ENCODE measurements around the gene PBXIP1.

The PBXIP1 gene

DNA sequence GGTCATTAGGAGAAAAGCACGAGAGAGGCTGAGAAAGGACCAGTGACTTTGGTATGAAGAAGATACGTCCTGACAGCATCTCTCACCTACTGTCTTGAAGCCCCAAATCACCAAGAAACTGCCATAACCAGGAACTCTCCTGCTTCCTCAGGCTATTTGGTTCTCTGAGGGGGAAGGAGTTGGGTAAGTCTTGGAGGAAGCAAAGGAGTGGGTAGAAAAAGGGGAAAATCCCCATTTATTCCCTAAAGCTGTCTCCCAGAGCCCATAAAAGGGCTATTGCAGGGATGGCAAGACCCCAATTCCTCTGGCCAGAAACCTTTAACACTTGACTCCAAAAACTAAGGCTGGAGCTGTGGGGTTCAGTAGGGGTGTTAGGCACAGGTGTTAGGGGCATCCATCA is 2.1 kb upstream of the PBXIP1 start:
- Histone ChIP-seq H2BK120ac (ENCODE audit: low read depth, low read length) (no peak overlapping the region), H4K8ac (ENCODE audit: low read depth, low read length) (no peak overlapping the region), H3K56ac (ENCODE audit: low read length) (no peak overlapping the region), H3K79me1 (ENCODE audit: low read length) (peaks cover 7% of the 10 kb centered on the region), H2AK5ac (ENCODE audit: low read length) (no peak overlapping the region), H3K4me1 (ENCODE audit: control insufficient read depth, low read depth, low read length) (peaks cover 11% of the 10 kb centered on the region), H3K27me3 (ENCODE audit: insufficient read depth, low read length, poor library complexity) (no peaks in the 10 kb centered on the region), H2BK5ac (ENCODE audit: low read length) (no peak overlapping the region), H3K4me2 (ENCODE audit: low read length) (no peak overlapping the region), H3K23ac (ENCODE audit: low read length) (no peak overlapping the region), H3K36me3 (ENCODE audit: control insufficient read depth, insufficient read depth, low read length) (no peaks in the 10 kb centered on the region), H3K18ac (ENCODE audit: low read length) (no peak overlapping the region), H3K27ac (ENCODE audit: low read depth, low read length) (no peak overlapping the region), H4K5ac (ENCODE audit: low read length) (no peak overlapping the region), H3K79me2 (ENCODE audit: control insufficient read depth, insufficient read depth, low read length) (peaks cover 6% of the 10 kb centered on the region), H2BK15ac (replicated peaks; ENCODE audit: low read depth) (no peak overlapping the region), H3K4me3 (ENCODE audit: low read length) (no peak overlapping the region), H3K4ac (ENCODE audit: low read depth, low read length) (no peak overlapping the region), H3K9ac (ENCODE audit: low read length) (no peak overlapping the region)
- WGBS (ENCODE audit: extremely low coverage, insufficient coverage, low lambda C conversion rate): no CpG with 5 or more reads among the region's 2 CpGs
- DNase-seq: no peak

DNA sequence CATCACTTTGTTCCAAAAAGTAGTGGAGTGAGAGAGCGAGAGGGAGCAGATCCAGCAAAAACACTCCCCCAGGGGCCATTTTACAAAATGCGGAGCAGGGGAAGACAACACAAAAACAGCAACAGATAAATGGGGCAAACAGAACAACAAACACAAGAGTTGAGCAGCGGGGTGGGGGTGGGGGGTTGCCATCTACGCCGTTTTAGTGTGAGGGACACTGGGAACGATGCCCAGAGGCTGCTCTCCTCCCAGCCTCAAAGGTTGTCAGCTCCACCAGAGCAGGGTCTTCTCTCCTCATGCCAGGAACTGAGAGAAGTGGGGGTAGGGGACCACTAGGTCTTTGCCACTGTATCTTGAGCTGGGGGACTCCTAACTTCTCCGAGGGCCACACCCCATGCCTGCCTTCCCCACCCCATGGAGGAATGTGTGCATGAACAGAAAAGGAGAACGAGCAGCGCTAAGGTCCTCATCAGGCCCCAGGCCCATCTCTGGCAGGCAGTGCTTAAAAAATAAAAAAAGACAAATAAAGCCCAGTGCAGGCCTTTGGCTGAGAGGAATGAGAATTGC is 1.3 kb upstream of the PBXIP1 start:
- Histone ChIP-seq H3K27me3 (ENCODE audit: insufficient read depth, low read length, poor library complexity) (no peaks in the 10 kb centered on the region), H4K5ac (ENCODE audit: low read length) (no peak overlapping the region), H3K4ac (ENCODE audit: low read depth, low read length) (no peak overlapping the region), H3K18ac (ENCODE audit: low read length) (no peak overlapping the region), H4K8ac (ENCODE audit: low read depth, low read length) (no peak overlapping the region), H3K23ac (ENCODE audit: low read length) (no peak overlapping the region), H3K9ac (ENCODE audit: low read length) (peak overlapping the region; percentile 85), H2BK5ac (ENCODE audit: low read length) (no peak overlapping the region), H2BK120ac (ENCODE audit: low read depth, low read length) (no peak overlapping the region), H3K4me1 (ENCODE audit: control insufficient read depth, low read depth, low read length) (peaks cover 11% of the 10 kb centered on the region), H3K36me3 (ENCODE audit: control insufficient read depth, insufficient read depth, low read length) (no peaks in the 10 kb centered on the region), H3K4me2 (ENCODE audit: low read length) (no peak overlapping the region), H3K27ac (ENCODE audit: low read depth, low read length) (no peak overlapping the region), H3K79me2 (ENCODE audit: control insufficient read depth, insufficient read depth, low read length) (peaks cover 6% of the 10 kb centered on the region), H3K79me1 (ENCODE audit: low read length) (peaks cover 7% of the 10 kb centered on the region), H2BK15ac (replicated peaks; ENCODE audit: low read depth) (no peak overlapping the region), H3K56ac (ENCODE audit: low read length) (peak overlapping the region; percentile 64), H3K4me3 (ENCODE audit: low read length) (no peak overlapping the region), H2AK5ac (ENCODE audit: low read length) (no peak overlapping the region)
- WGBS (ENCODE audit: extremely low coverage, insufficient coverage, low lambda C conversion rate): no CpG with 5 or more reads among the region's 9 CpGs
- no peak for DNase-seq

DNA sequence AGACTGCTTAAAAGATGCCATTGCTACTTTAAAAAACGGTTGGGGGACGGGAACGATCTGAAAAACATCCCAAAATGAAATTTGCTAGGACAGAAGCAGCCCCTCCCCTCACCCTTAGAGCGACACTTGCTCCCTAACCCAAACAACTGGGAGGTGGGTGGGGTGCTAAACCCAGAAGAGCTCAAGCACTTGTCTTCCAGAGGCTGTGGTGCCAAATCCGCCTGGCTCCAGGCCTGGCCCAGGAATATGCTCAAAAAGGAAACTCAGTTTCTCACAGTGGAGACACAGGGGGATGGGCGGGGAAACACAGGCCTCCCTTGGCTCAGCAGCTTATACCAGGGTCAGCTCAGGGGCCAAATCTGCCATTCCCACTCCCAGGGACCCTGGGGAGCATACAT is 644 bp upstream of the PBXIP1 start:
- Histone ChIP-seq H2BK15ac (replicated peaks; ENCODE audit: low read depth) (no peak overlapping the region), H3K4me1 (ENCODE audit: control insufficient read depth, low read depth, low read length) (peaks cover 11% of the 10 kb centered on the region), H4K8ac (ENCODE audit: low read depth, low read length) (peak overlapping the region; percentile 31), H2AK5ac (ENCODE audit: low read length) (no peak overlapping the region), H2BK120ac (ENCODE audit: low read depth, low read length) (no peak overlapping the region), H3K18ac (ENCODE audit: low read length) (no peak overlapping the region), H3K9ac (ENCODE audit: low read length) (peak overlapping the region; percentile 85), H3K4me2 (ENCODE audit: low read length) (peak overlapping the region; percentile 93), H3K36me3 (ENCODE audit: control insufficient read depth, insufficient read depth, low read length) (no peaks in the 10 kb centered on the region), H2BK5ac (ENCODE audit: low read length) (peak overlapping the region; percentile 63), H3K27me3 (ENCODE audit: insufficient read depth, low read length, poor library complexity) (no peaks in the 10 kb centered on the region), H3K79me1 (ENCODE audit: low read length) (peaks cover 7% of the 10 kb centered on the region), H3K23ac (ENCODE audit: low read length) (peak overlapping the region; percentile 33), H3K56ac (ENCODE audit: low read length) (peak overlapping the region; percentile 84), H4K5ac (ENCODE audit: low read length) (no peak overlapping the region), H3K4me3 (ENCODE audit: low read length) (peak overlapping the region; percentile 56), H3K4ac (ENCODE audit: low read depth, low read length) (no peak overlapping the region), H3K79me2 (ENCODE audit: control insufficient read depth, insufficient read depth, low read length) (peaks cover 6% of the 10 kb centered on the region), H3K27ac (ENCODE audit: low read depth, low read length) (peak overlapping the region; percentile 62)
- no CpG with 5 or more reads among the region's 6 CpGs for WGBS (ENCODE audit: extremely low coverage, insufficient coverage, low lambda C conversion rate)
- peak; percentile 40 for DNase-seq

DNA sequence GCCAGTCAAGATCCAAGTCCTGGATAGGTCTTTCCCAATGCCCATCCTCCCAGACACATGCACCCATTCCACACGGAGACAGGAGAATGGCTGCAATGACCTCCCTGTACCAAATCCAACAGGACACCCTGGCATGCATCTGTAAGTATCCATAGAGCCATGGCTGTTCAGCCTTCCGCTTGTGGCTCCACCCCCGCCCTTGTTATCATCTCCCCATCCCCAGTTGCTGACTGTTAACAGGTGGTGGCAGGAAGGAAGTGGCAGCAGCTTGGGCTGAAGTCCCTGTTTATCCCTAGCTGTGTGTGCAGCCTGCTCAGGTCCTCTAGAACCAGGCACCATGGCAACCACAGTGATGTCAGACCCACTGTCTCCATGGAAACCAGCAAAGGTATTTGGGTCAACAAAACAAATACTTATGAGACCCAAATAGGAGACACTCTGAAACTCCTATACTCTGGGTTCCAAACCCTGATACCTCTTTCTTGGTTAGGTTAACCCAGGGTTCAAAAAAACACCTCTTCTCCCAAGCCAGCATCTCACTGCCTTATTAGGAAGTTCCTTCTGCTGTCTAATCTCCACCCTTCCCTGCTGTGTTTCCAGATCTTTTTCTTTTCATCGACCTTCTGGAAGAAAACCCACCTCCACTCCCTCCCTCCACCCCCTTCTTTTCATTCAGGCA is 721 bp downstream of the PBXIP1 start:
- peak overlapping the region; percentile 85 for H3K9ac ChIP-seq (ENCODE audit: low read length)
- H3K27me3 ChIP-seq (ENCODE audit: insufficient read depth, low read length, poor library complexity): no peaks in the 10 kb centered on the region
- H2BK15ac ChIP-seq (replicated peaks; ENCODE audit: low read depth): no peak overlapping the region
- no peaks in the 10 kb centered on the region for H3K79me2 ChIP-seq (ENCODE audit: control insufficient read depth, insufficient read depth, low read length)
- no peak overlapping the region for H3K56ac ChIP-seq (ENCODE audit: low read length)
- peak overlapping the region; percentile 90 for H3K4me2 ChIP-seq (ENCODE audit: low read length)
- H2AK5ac ChIP-seq (ENCODE audit: low read length): no peak overlapping the region
- no peak overlapping the region for H4K5ac ChIP-seq (ENCODE audit: low read length)
- H3K23ac ChIP-seq (ENCODE audit: low read length): no peak overlapping the region
- peaks cover 4% of the 10 kb centered on the region for H3K79me1 ChIP-seq (ENCODE audit: low read length)
- H3K18ac ChIP-seq (ENCODE audit: low read length): no peak overlapping the region
- peak overlapping the region; percentile 67 for H3K4me3 ChIP-seq (ENCODE audit: low read length)
- no CpG with 5 or more reads among the region's 4 CpGs for WGBS (ENCODE audit: extremely low coverage, insufficient coverage, low lambda C conversion rate)
- peaks cover 7% of the 10 kb centered on the region for H3K4me1 ChIP-seq (ENCODE audit: control insufficient read depth, low read depth, low read length)
- no peak overlapping the region for H3K4ac ChIP-seq (ENCODE audit: low read depth, low read length)
- peak overlapping the region; percentile 86 for H3K27ac ChIP-seq (ENCODE audit: low read depth, low read length)
- no peak overlapping the region for H4K8ac ChIP-seq (ENCODE audit: low read depth, low read length)
- DNase-seq: peak; percentile 95
- H2BK5ac ChIP-seq (ENCODE audit: low read length): no peak overlapping the region
- H2BK120ac ChIP-seq (ENCODE audit: low read depth, low read length): no peak overlapping the region
- no peaks in the 10 kb centered on the region for H3K36me3 ChIP-seq (ENCODE audit: control insufficient read depth, insufficient read depth, low read length)

DNA sequence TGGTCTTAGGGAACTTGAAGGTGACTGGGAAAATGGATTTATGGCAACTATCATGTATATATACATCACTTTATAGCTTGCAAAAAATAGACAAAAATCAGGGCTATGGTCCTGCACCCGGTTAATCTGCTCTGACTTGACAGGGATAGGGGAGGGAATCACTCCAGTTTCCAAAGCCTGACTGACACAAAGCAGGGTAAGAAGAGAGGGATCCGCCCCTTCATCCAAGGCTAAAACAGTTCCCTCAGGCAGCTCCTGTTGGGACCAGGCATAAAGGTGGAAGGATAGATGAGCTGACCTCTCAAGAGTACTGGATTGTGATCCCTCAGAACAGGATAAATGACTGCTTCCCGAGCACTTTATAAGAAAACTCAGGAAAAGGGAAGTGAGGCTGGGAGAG is 1.4 kb downstream of the PBXIP1 start:
- no peak overlapping the region for H3K27ac ChIP-seq (ENCODE audit: low read depth, low read length)

More for the DNA sequence above, 1.4 kb downstream of the PBXIP1 start:
- Histone ChIP-seq H3K18ac (ENCODE audit: low read length) (no peak overlapping the region), H3K4me2 (ENCODE audit: low read length) (no peak overlapping the region), H3K27me3 (ENCODE audit: insufficient read depth, low read length, poor library complexity) (no peaks in the 10 kb centered on the region), H2BK5ac (ENCODE audit: low read length) (no peak overlapping the region), H3K9ac (ENCODE audit: low read length) (no peak overlapping the region), H3K56ac (ENCODE audit: low read length) (no peak overlapping the region), H4K5ac (ENCODE audit: low read length) (no peak overlapping the region), H3K36me3 (ENCODE audit: control insufficient read depth, insufficient read depth, low read length) (no peaks in the 10 kb centered on the region), H3K4me1 (ENCODE audit: control insufficient read depth, low read depth, low read length) (peaks cover 7% of the 10 kb centered on the region), H3K23ac (ENCODE audit: low read length) (no peak overlapping the region), H3K79me1 (ENCODE audit: low read length) (peaks cover 4% of the 10 kb centered on the region), H2AK5ac (ENCODE audit: low read length) (no peak overlapping the region), H2BK120ac (ENCODE audit: low read depth, low read length) (no peak overlapping the region), H3K79me2 (ENCODE audit: control insufficient read depth, insufficient read depth, low read length) (no peaks in the 10 kb centered on the region), H3K4me3 (ENCODE audit: low read length) (no peak overlapping the region), H3K4ac (ENCODE audit: low read depth, low read length) (no peak overlapping the region), H2BK15ac (replicated peaks; ENCODE audit: low read depth) (no peak overlapping the region), H4K8ac (ENCODE audit: low read depth, low read length) (no peak overlapping the region)
- WGBS (ENCODE audit: extremely low coverage, insufficient coverage, low lambda C conversion rate): no CpG with 5 or more reads among the region's 3 CpGs
- DNase-seq: no peak
